Measurements from ENCODE around the gene AGER.

AGER gene

DNA sequence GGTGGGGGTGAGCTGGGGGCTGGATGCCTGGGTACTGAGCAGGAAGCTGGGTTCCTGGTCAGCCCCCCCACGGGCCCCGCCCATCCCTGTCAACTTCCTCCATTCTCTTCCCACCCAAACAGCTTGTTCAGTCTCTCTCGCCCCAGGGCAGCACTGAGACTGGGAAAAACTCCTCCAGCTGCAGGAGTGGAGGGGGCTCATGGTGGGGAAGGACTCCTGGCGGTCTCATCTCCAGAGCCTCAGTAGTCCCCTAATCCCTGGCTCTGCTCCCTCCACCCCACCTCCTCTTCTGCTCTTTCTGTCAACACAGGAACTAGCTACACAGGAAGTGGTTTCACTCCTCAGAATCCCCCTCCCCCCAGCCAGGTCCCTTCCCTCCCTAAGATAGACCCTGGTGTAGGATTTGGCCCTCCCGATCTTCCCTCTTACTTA is 8.6 kb upstream of the AGER start, which contains the start of gene GPSM3:
Gene GPSM3, minus strand, starts transcription at position 36 of the 432 bp plus-strand sequence. CDS start 130 bp downstream, outside the sequence.
- H3K36me3 ChIP-seq (ENCODE audit: control insufficient read depth, insufficient read depth, low read length), result no peaks in the 10 kb centered on the region
- peak within 1 kb of the TSS; percentile 85 for H3K27ac ChIP-seq
- peak within 1 kb of the TSS; percentile 13 for H3K4me3 ChIP-seq (ENCODE audit: low read depth, low read length)
- H3K9me3 ChIP-seq (ENCODE audit: control insufficient read depth, low read length), result no peaks in the 10 kb centered on the region
- no peaks in the 10 kb centered on the region for H3K27me3 ChIP-seq (ENCODE audit: control insufficient read depth, insufficient read depth, low read length)
- H2AFZ ChIP-seq, result no peak within 1 kb of the TSS
- H3K4me2 ChIP-seq (ENCODE audit: low read length), result peak within 1 kb of the TSS; percentile 43
- no peak for TF ChIP-seq CTCF (IDR thresholded peaks at IDR 0.05)
- peaks cover 4% of the 10 kb centered on the region for H3K79me2 ChIP-seq
- peaks cover 7% of the 10 kb centered on the region for H3K4me1 ChIP-seq
- no peak within 1 kb of the TSS for H3K9ac ChIP-seq

- peak overlapping the region; percentile 13 for H3K4me3 ChIP-seq (ENCODE audit: low read depth, low read length)
- H3K27me3 ChIP-seq (ENCODE audit: control insufficient read depth, insufficient read depth, low read length), result no peaks in the 10 kb centered on the region
- H3K27ac ChIP-seq, result peak overlapping the region; percentile 85
- peaks cover 7% of the 10 kb centered on the region for H3K4me1 ChIP-seq
- no peaks in the 10 kb centered on the region for H3K9me3 ChIP-seq (ENCODE audit: control insufficient read depth, low read length)
- no peaks in the 10 kb centered on the region for H3K36me3 ChIP-seq (ENCODE audit: control insufficient read depth, insufficient read depth, low read length)
- H3K79me2 ChIP-seq, result peaks cover 4% of the 10 kb centered on the region
- H3K9ac ChIP-seq, result no peak overlapping the region
- H2AFZ ChIP-seq, result no peak overlapping the region
- H3K4me2 ChIP-seq (ENCODE audit: low read length), result peak overlapping the region; percentile 12
- TF ChIP-seq CTCF (IDR thresholded peaks at IDR 0.05), result no peak
These were observed 7.9 kb upstream of the AGER start for GRCh38 chr6:32191696-32192607.

DNA sequence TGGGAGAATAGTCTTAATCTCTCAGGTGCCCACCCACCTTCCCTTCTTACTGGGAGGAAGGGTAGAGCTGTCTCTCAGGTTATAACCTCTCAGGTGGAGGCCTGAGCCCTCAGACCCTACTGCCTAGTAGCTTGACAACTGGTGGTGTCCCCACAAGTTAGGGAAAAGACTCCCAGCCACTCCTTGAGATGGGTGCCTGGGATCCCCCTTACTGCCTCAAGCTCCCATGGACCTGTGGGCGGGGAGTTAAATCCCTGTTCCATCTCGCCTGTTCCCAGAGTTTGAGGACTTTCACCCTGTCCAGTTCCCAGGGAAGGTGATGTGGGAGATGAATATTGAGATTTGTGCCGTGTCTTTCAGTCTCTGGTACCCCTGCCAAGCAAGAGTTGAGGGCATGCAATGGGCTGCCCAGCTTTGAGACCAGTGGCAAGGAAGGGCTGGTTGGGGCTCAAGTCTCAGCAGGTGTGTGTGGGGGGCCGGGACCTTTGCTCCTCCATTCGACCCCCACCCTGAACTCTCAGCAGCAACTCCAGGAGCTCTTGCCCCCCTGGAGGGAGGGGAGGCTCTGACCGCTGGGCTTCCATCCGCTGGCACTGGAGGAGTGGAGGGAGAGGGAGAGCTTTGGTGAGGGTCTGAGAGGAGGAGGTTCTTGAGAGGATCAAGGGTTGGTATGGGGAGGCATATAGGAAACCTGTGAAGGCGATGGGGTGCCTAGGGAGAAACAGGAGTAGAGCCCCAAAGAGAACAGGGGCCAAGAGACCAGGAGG is 7.0 kb upstream of the AGER start:
- Histone ChIP-seq H3K27me3 (ENCODE audit: control insufficient read depth, insufficient read depth, low read length) (no peaks in the 10 kb centered on the region), H3K9me3 (ENCODE audit: control insufficient read depth, low read length) (no peaks in the 10 kb centered on the region), H3K27ac (peak overlapping the region; percentile 85), H3K36me3 (ENCODE audit: control insufficient read depth, insufficient read depth, low read length) (no peaks in the 10 kb centered on the region), H2AFZ (peak overlapping the region; percentile 38), H3K4me3 (ENCODE audit: low read depth, low read length) (peak overlapping the region; percentile 72), H3K4me1 (peaks cover 7% of the 10 kb centered on the region), H3K79me2 (peaks cover 4% of the 10 kb centered on the region), H3K9ac (no peak overlapping the region), H3K4me2 (ENCODE audit: low read length) (no peak overlapping the region)
- TF ChIP-seq CTCF (IDR thresholded peaks at IDR 0.05), result no peak

- Histone ChIP-seq H3K27me3 (ENCODE audit: control insufficient read depth, insufficient read depth, low read length) (no peaks in the 10 kb centered on the region), H2AFZ (peak within 1 kb of the TSS; percentile 70), H3K9me3 (ENCODE audit: control insufficient read depth, low read length) (no peaks in the 10 kb centered on the region), H3K36me3 (ENCODE audit: control insufficient read depth, insufficient read depth, low read length) (no peaks in the 10 kb centered on the region), H3K4me1 (peaks cover 7% of the 10 kb centered on the region), H3K4me2 (ENCODE audit: low read length) (peak within 1 kb of the TSS; percentile 84), H3K4me3 (ENCODE audit: low read depth, low read length) (peak within 1 kb of the TSS; percentile 72), H3K9ac (peak within 1 kb of the TSS; percentile 42), H3K27ac (peak within 1 kb of the TSS; percentile 85), H3K79me2 (peaks cover 4% of the 10 kb centered on the region)
- no peak for TF ChIP-seq CTCF (IDR thresholded peaks at IDR 0.05)
These were observed 6.2 kb upstream of the AGER start, which contains the start of gene PBX2 for GRCh38 chr6:32190054-32190851. Gene PBX2 (minus strand): TSS chr6:32190202. CDS start chr6:32189915, 287 bp downstream.

All from parathyroid adenoma (tissue), 2 donors.